SIG-M5 (cell line): ENCODE results near the gene NPR1.
"Not testable (repeated sequence)": the region's sequence is repeated elsewhere in the genome, so short reads cannot be mapped to it uniquely, and the experiment has no call there.

Experiments used
- DNase-seq: peaks from one replicate; lab custom pipeline; 2025; lab: John Stamatoyannopoulos, UW

Gene NPR1

GRCh38 chr1:153678519-153679336, at the start of gene NPR1:
Gene NPR1 (plus strand): TSS chr1:153678688. CDS start chr1:153679109, 421 bp downstream.
- DNase-seq, result no peak

- no peak for DNase-seq
Measured at GRCh38 chr1:153629343-153629665, 49.2 kb upstream of the NPR1 start.

- DNase-seq, result no peak
Measured at GRCh38 chr1:153629971-153630370, 48.5 kb upstream of the NPR1 start.

GRCh38 chr1:153630384-153630783, 48.1 kb upstream of the NPR1 start:
- DNase-seq, result no peak

GRCh38 chr1:153631047-153632022, 47.2 kb upstream of the NPR1 start:
- no peak for DNase-seq

- DNase-seq, result no peak
Measured at GRCh38 chr1:153633161-153633753, 45.2 kb upstream of the NPR1 start.

- DNase-seq, result peak; percentile 83
Measured at GRCh38 chr1:153633754-153634665, 44.5 kb upstream of the NPR1 start, which contains the start of gene CHTOP. Gene CHTOP (plus strand): TSS chr1:153634066. CDS start chr1:153636589, 2,523 bp downstream.

- no peak for DNase-seq
Measured at GRCh38 chr1:153635872-153636271, 42.6 kb upstream of the NPR1 start.

GRCh38 chr1:153636312-153636711, 42.2 kb upstream of the NPR1 start:
- no peak for DNase-seq

GRCh38 chr1:153638261-153638660, 40.2 kb upstream of the NPR1 start:
- no peak for DNase-seq

GRCh38 chr1:153639280-153639679, 39.2 kb upstream of the NPR1 start:
- no peak for DNase-seq

GRCh38 chr1:153640213-153640612, 38.3 kb upstream of the NPR1 start:
- DNase-seq, result not testable (repeated sequence)

GRCh38 chr1:153640861-153641260, 37.6 kb upstream of the NPR1 start:
- no peak for DNase-seq

- no peak for DNase-seq
Measured at GRCh38 chr1:153642161-153642560, 36.3 kb upstream of the NPR1 start.

GRCh38 chr1:153643100-153643499, 35.4 kb upstream of the NPR1 start:
- no peak for DNase-seq

GRCh38 chr1:153643816-153644215, 34.7 kb upstream of the NPR1 start:
- no peak for DNase-seq

- no peak for DNase-seq
Measured at GRCh38 chr1:153646672-153647345, 31.7 kb upstream of the NPR1 start.

GRCh38 chr1:153647346-153647714, 31.2 kb upstream of the NPR1 start:
- DNase-seq, result no peak

- no peak for DNase-seq
Measured at GRCh38 chr1:153648000-153648643, 30.4 kb upstream of the NPR1 start.

GRCh38 chr1:153649137-153649862, 29.2 kb upstream of the NPR1 start:
- DNase-seq, result no peak
